CD4-positive, alpha-beta T cell (primary cell): ENCODE data around the gene DYSF. TPM values are rescaled to one million over a fixed set of nuclear protein-coding genes. Genes with fewer than 3 reads are reported as not detected.

Experiments
- ATAC-seq: fragments of 200-7000 bp; cut with Tn5 transposase; one replicate; pipeline ENCODE4 v1.10.0; 2022; ENCODE audit warnings: mild to moderate bottlenecking; ENCODE audit not compliant: poor library complexity
- CTCF ChIA-PET: fragments of 350-600 bp; sonication (Branson Sonifier 250); formaldehyde crosslinking; loops from one replicate; lab custom pipeline; 2021; ENCODE audit warnings: antibody characterized with exemption, inconsistent platforms; lab: Charles Lee
- POLR2A ChIA-PET: fragments of 350-600 bp; sonication (Branson Sonifier 250); formaldehyde crosslinking; loops from one replicate; lab custom pipeline; 2021; ENCODE audit warnings: antibody characterized with exemption, inconsistent platforms; lab: Charles Lee
- DNase-seq, 14 experiments: peaks; one replicate each; pipeline ENCODE4 v3.0.0-alpha.2; 2013 to 2020; ENCODE audit warnings: mixed read lengths in 2 of 14
- H3K27ac ChIP-seq, 2 donors: one replicate each; pipeline versions ENCODE4 v1.5.1 to v1.7.0; 2013; ENCODE audit warnings: low read length in 2 of 2, low read depth in 1 of 2, mild to moderate bottlenecking in 1 of 2
- H3K27me3 ChIP-seq, 2 experiments: 1 replicate in 1 of 2; 2 replicates in 1 of 2; pipeline versions ENCODE4 v1.6.1 to v1.7.0; 2013; ENCODE audit warnings: low read length in 2 of 2, control low read depth in 1 of 2, mild to moderate bottlenecking in 1 of 2, moderate library complexity in 1 of 2; ENCODE audit not compliant: insufficient read depth in 2 of 2, control insufficient read depth in 1 of 2
- H3K36me3 ChIP-seq: one replicate; pipeline ENCODE4 v1.6.1; 2013; ENCODE audit warnings: low read length, control low read depth; ENCODE audit not compliant: insufficient read depth
- H3K4me1 ChIP-seq: one replicate; pipeline ENCODE4 v1.6.1; 2013; ENCODE audit warnings: low read length, control low read depth; ENCODE audit not compliant: insufficient read depth
- H3K4me3 ChIP-seq: one replicate; pipeline ENCODE4 v1.5.1; 2013; ENCODE audit warnings: mild to moderate bottlenecking, low read length, moderate library complexity
- H3K9me3 ChIP-seq, 2 experiments: 1 replicate in 1 of 2; 2 replicates in 1 of 2; pipeline versions ENCODE4 v1.6.1 to v1.7.0; 2013; ENCODE audit warnings: low read length in 2 of 2, mild to moderate bottlenecking in 2 of 2, control low read depth in 1 of 2, moderate library complexity in 1 of 2; ENCODE audit not compliant: control insufficient read depth in 1 of 2, insufficient read depth in 1 of 2
- H3K27ac Mint-ChIP-seq: one replicate; pipeline ENCODE4 v1.8.0; 2020; ENCODE audit warnings: mixed read lengths
- H3K27me3 Mint-ChIP-seq: one replicate; pipeline ENCODE4 v1.8.0; 2021; ENCODE audit warnings: mixed read lengths
- H3K36me3 Mint-ChIP-seq: one replicate; pipeline ENCODE4 v1.8.0; 2021; ENCODE audit warnings: low read depth, mixed read lengths
- H3K4me1 Mint-ChIP-seq: one replicate; pipeline ENCODE4 v1.8.0; 2021; ENCODE audit warnings: low read depth, mixed read lengths
- H3K4me3 Mint-ChIP-seq: one replicate; pipeline ENCODE4 v1.8.0; 2020; ENCODE audit warnings: mild to moderate bottlenecking, mixed read lengths
- H3K9me3 Mint-ChIP-seq: one replicate; pipeline ENCODE4 v1.8.0; 2020; ENCODE audit warnings: mixed read lengths
- intact Hi-C, 2 experiments: fragments of 100-400 bp; cut with DNase I in 1 of 2; cut with micrococcal nuclease in 1 of 2; formaldehyde crosslinking; loops; one replicate each; pipeline versions ENCODE4 v1.15.1 to v1.9.0; 2023 to 2025; cut with DNase I, micrococcal nuclease
- total RNA-seq, 174 experiments: library from RNA in 2 of 174; stranded (reverse) in 2 of 174; gene quantifications; one replicate each; pipeline ENCODE4 v1.2.3 and lab custom pipeline; 2021 to 2026
- TF ChIP-seq, protein P1 (sequence below): fragments of 200-600 bp; IDR thresholded peaks from one replicate; pipeline ENCODE4 v1.8.0; 2022; ENCODE audit warnings: antibody characterized with exemption, mild to moderate bottlenecking

The DYSF gene
- total RNA-seq, 2 experiments from 2014 or later, result 0.27 to 0.31 TPM

DNA sequence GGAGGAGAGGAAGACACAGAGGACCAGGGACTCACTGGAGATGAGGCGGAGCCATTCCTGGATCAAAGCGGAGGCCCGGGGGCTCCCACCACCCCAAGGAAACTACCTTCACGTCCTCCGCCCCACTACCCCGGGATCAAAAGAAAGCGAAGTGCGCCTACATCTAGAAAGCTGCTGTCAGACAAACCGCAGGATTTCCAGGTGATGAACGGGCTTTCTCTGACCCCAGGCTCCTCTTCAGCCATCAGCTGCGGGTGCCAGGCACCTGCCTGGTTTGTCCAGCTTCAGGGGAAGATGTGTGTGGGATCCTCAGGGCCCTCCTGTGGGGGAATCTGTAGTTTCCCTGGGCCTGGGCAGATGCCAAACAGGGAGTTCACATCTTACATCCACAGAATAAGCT lies 60.4 kb downstream of the DYSF start:
- Mint-ChIP-seq H3K27me3 (no peaks in the 10 kb centered on the region), H3K36me3 (no peaks in the 10 kb centered on the region), H3K4me3 (no peak overlapping the region), H3K9me3 (no peaks in the 10 kb centered on the region), H3K27ac (no peak overlapping the region), H3K4me1 (no peaks in the 10 kb centered on the region)
- ATAC-seq, result no peak
- intact Hi-C loops, result loop anchor here in 1 of 2 experiments (10.0 kb wide), 1 partner anchor 489 kb away; no protein-coding TSS in a partner anchor
- H3K36me3 ChIP-seq, result no peaks in the 10 kb centered on the region
- TF ChIP-seq, protein P1, sequence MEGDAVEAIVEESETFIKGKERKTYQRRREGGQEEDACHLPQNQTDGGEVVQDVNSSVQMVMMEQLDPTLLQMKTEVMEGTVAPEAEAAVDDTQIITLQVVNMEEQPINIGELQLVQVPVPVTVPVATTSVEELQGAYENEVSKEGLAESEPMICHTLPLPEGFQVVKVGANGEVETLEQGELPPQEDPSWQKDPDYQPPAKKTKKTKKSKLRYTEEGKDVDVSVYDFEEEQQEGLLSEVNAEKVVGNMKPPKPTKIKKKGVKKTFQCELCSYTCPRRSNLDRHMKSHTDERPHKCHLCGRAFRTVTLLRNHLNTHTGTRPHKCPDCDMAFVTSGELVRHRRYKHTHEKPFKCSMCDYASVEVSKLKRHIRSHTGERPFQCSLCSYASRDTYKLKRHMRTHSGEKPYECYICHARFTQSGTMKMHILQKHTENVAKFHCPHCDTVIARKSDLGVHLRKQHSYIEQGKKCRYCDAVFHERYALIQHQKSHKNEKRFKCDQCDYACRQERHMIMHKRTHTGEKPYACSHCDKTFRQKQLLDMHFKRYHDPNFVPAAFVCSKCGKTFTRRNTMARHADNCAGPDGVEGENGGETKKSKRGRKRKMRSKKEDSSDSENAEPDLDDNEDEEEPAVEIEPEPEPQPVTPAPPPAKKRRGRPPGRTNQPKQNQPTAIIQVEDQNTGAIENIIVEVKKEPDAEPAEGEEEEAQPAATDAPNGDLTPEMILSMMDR, result no peak
- no peak overlapping the region for H3K4me3 ChIP-seq
- no peak overlapping the region for H3K27ac ChIP-seq
- no peaks in the 10 kb centered on the region for H3K27me3 ChIP-seq
- no peaks in the 10 kb centered on the region for H3K9me3 ChIP-seq
- CTCF ChIA-PET, result interaction anchor here (0.7 kb wide), 1 partner anchor 214 kb away, joined by 3 read pairs; no protein-coding TSS in a partner anchor
- POLR2A ChIA-PET, result no interaction called here
- DNase-seq, result peak in 1 of 14 experiments; percentile 25
- no peaks in the 10 kb centered on the region for H3K4me1 ChIP-seq

DNA sequence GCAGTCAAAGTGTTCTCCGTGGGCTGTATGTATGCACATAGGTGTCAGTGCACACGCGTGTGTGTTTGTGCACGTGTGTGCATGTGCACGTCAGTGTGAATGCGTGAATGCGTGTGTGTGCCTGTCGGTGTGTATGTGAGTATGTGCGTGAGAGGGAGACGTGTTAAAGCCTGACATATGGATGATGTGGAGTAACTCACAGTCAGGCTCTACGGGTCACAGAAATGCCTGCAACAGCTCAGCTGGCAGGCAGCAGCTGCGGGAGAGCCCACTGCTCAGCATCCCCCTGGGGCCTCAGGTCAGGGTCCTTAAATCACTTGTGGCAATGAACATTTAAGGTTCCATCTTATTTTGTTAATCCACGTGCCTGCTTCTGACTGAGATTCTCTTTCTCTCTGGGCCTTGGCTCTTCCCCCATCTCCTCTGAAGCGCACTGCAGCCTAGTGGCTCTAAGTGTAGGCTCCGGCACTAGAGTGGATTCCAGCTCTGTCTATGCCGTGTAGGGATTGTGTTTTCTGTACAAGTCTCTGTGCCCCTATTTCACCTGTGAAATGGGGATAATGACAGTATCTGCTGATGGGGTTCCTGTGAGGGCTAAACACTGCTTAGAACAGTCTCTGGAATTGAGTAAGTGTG lies 63.0 kb downstream of the DYSF start:
- Mint-ChIP-seq H3K27ac (no peak overlapping the region), H3K9me3 (no peaks in the 10 kb centered on the region), H3K4me1 (no peaks in the 10 kb centered on the region), H3K36me3 (no peaks in the 10 kb centered on the region), H3K27me3 (peaks cover 5% of the 10 kb centered on the region), H3K4me3 (no peak overlapping the region)
- intact Hi-C loops, result loop anchor here in 1 of 2 experiments (10.0 kb wide), 1 partner anchor 492 kb away; no protein-coding TSS in a partner anchor
- H3K27ac ChIP-seq, result no peak overlapping the region
- ChIA-PET POLR2A (no interaction called here), CTCF (no interaction called here)
- H3K36me3 ChIP-seq, result no peaks in the 10 kb centered on the region
- ATAC-seq (no peak), DNase-seq (peak in 1 of 14 experiments; percentile 10)
- no peak overlapping the region for H3K4me3 ChIP-seq
- H3K4me1 ChIP-seq, result no peaks in the 10 kb centered on the region
- TF ChIP-seq, protein P1, result no peak
- peaks cover 0 to 2% of the 10 kb centered on the region in 2 experiments for H3K27me3 ChIP-seq
- no peaks in the 10 kb centered on the region for H3K9me3 ChIP-seq

DNA sequence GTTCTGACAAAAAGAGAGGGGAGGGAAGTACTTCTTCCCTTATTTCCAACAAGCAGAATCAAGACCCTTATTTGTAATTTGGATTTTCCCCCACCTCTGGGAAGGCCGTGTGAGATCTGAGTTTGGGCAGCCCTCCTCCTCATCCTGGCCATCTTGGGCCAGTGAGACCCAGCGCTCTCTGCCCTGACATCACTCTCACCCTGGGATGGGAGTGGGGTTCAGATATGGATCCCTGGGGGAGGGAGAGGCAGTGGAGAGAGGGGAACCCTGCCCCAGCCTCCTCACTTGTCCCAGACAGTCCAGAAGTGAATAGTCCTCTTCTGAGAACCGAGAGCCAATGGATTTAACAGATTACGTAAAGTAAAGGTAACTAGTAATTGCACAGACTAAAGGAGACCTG lies 64.5 kb downstream of the DYSF start:
- no peak overlapping the region for H3K27ac ChIP-seq
- CTCF ChIA-PET, result no interaction called here

More for the DNA sequence above, 64.5 kb downstream of the DYSF start:
- no peaks in the 10 kb centered on the region for H3K9me3 Mint-ChIP-seq
- intact Hi-C loops, result loop anchor here in 1 of 2 experiments (10.0 kb wide), 1 partner anchor 493 kb away; no protein-coding TSS in a partner anchor
- H3K27ac Mint-ChIP-seq, result no peak overlapping the region
- DNase-seq (no peak), ATAC-seq (no peak)
- no peak overlapping the region for H3K4me3 Mint-ChIP-seq
- peaks cover 11% of the 10 kb centered on the region for H3K27me3 Mint-ChIP-seq
- Histone ChIP-seq H3K9me3 (no peaks in the 10 kb centered on the region), H3K36me3 (no peaks in the 10 kb centered on the region), H3K27me3 (peaks cover 0 to 6% of the 10 kb centered on the region in 2 experiments), H3K4me3 (no peak overlapping the region), H3K4me1 (no peaks in the 10 kb centered on the region)
- no peaks in the 10 kb centered on the region for H3K4me1 Mint-ChIP-seq
- no peaks in the 10 kb centered on the region for H3K36me3 Mint-ChIP-seq
- POLR2A ChIA-PET, result no interaction called here
- TF ChIP-seq, protein P1, result no peak
